H1 (cell line): ENCODE results near the gene C9. TPM values are rescaled to one million over a fixed set of nuclear protein-coding genes. Genes with fewer than 3 reads are reported as not detected.

Experiments used
- CTCF ChIA-PET: fragments of 300-600 bp; sonication (Branson Sonifier 250); formaldehyde crosslinking; loops from one replicate; lab custom pipeline; 2021; ENCODE audit not compliant: partially characterized antibody; lab: Charles Lee
- POLR2A ChIA-PET: fragments of 300-600 bp; sonication (Branson Sonifier 250); formaldehyde crosslinking; loops from one replicate; lab custom pipeline; 2021; ENCODE audit warnings: inconsistent platforms; ENCODE audit not compliant: partially characterized antibody; lab: Charles Lee
- DNase-seq, 2 experiments: peaks; one replicate each; pipeline versions ENCODE4 v3.0.0 to v3.0.0-alpha.2; 2010 to 2022; ENCODE audit warnings: low spot score in 2 of 2, low read depth in 1 of 2, mixed read lengths in 1 of 2
- FAIRE-seq: peaks from 2 replicates; lab custom pipeline; 2011; peaks lifted over from hg19 to GRCh38; lab: Jason Lieb, UNC
- H2AFZ ChIP-seq: 2 replicates; pipeline ENCODE4 v1.8.1; 2012; ENCODE audit warnings: low read length, inconsistent platforms
- H2AK5ac ChIP-seq: 2 replicates; pipeline ENCODE4 v1.6.1; 2013; ENCODE audit warnings: low read depth, low read length
- H2BK120ac ChIP-seq: replicated peaks from 2 replicates; pipeline ENCODE3; 2013; ENCODE audit warnings: low read depth, low read length, inconsistent platforms
- H2BK12ac ChIP-seq: 2 replicates; pipeline ENCODE4 v1.6.1; 2013; ENCODE audit warnings: low read depth, low read length
- H2BK15ac ChIP-seq: 2 replicates; pipeline ENCODE4 v1.6.1; 2013; ENCODE audit warnings: low read length
- H2BK20ac ChIP-seq: 2 replicates; pipeline ENCODE4 v1.6.1; 2013; ENCODE audit warnings: low read length
- H2BK5ac ChIP-seq: 2 replicates; pipeline ENCODE4 v1.6.1; 2013; ENCODE audit warnings: low read depth, low read length
- H3K14ac ChIP-seq: 2 replicates; pipeline ENCODE4 v1.6.1; 2013; ENCODE audit warnings: inconsistent platforms; ENCODE audit not compliant: insufficient read length
- H3K18ac ChIP-seq: 2 replicates; pipeline ENCODE4 v1.6.1; 2013; ENCODE audit warnings: low read length; ENCODE audit errors: extremely low read depth
- H3K23ac ChIP-seq: 2 replicates; pipeline ENCODE4 v1.6.1; 2013; ENCODE audit warnings: inconsistent platforms; ENCODE audit not compliant: insufficient read length
- H3K23me2 ChIP-seq: 2 replicates; pipeline ENCODE4 v1.6.1; 2013; ENCODE audit warnings: low read depth, low read length
- H3K27ac ChIP-seq: 2 replicates; pipeline ENCODE4 v1.6.1; 2011; ENCODE audit warnings: low read depth, low read length, inconsistent platforms
- H3K27me3 ChIP-seq, 4 experiments: replicated peaks in 1 of 4; 1 replicate in 1 of 4; 2 replicates in 3 of 4; pipeline versions ENCODE4 v1.6.1 to v1.8.1; 2011 to 2013; ENCODE audit warnings: low read length in 3 of 4, mild to moderate bottlenecking in 3 of 4, inconsistent platforms in 2 of 4, mixed read lengths in 2 of 4, moderate library complexity in 1 of 4; ENCODE audit not compliant: control insufficient read depth in 3 of 4, insufficient read depth in 3 of 4; ENCODE audit errors: extremely low read depth in 1 of 4
- H3K36me3 ChIP-seq, 4 experiments: 2 replicates each; pipeline versions ENCODE4 v1.6.1 to v1.8.1; 2011 to 2013; ENCODE audit warnings: mild to moderate bottlenecking in 4 of 4, low read length in 3 of 4, moderate library complexity in 2 of 4, control low read depth in 1 of 4, inconsistent platforms in 1 of 4; ENCODE audit not compliant: insufficient read depth in 4 of 4, control insufficient read depth in 2 of 4
- H3K4ac ChIP-seq: replicated peaks from 2 replicates; pipeline ENCODE3; 2013; ENCODE audit warnings: low read length, low read depth, mixed read lengths, inconsistent platforms; ENCODE audit not compliant: insufficient read length
- H3K4me1 ChIP-seq, 4 experiments: replicated peaks in 1 of 4; 1 replicate in 1 of 4; 2 replicates in 3 of 4; pipeline versions ENCODE4 v1.6.1 to v1.8.1; 2011 to 2013; ENCODE audit warnings: low read length in 3 of 4, inconsistent platforms in 2 of 4, mixed read lengths in 1 of 4; ENCODE audit not compliant: insufficient read depth in 4 of 4, control insufficient read depth in 3 of 4
- H3K4me2 ChIP-seq, 2 experiments: 2 replicates each; pipeline versions ENCODE4 v1.6.1 to v1.8.1; 2011 to 2013; ENCODE audit warnings: low read depth in 2 of 2, low read length in 2 of 2, control low read depth in 1 of 2, inconsistent platforms in 1 of 2, mild to moderate bottlenecking in 1 of 2; ENCODE audit not compliant: insufficient read depth in 1 of 2
- H3K4me3 ChIP-seq, 4 experiments: fragments of 200-600, 300-600 bp in 1 of 4; sonication (generic), shearing (Covaris generic), sonication (Bioruptor Twin) in 1 of 4; 2 replicates each; pipeline versions ENCODE4 v1.5.1 to v1.8.1; 2011 to 2016; ENCODE audit warnings: low read length in 4 of 4, low read depth in 3 of 4, control low read depth in 2 of 4, inconsistent platforms in 2 of 4, mild to moderate bottlenecking in 2 of 4, mixed read lengths in 1 of 4, moderate library complexity in 1 of 4; ENCODE audit not compliant: insufficient read depth in 2 of 4; ENCODE audit errors: extremely low read depth in 1 of 4
- H3K56ac ChIP-seq: replicated peaks from 2 replicates; pipeline ENCODE3; 2013; ENCODE audit warnings: low read depth, mild to moderate bottlenecking, mixed read lengths, low read length, inconsistent platforms; ENCODE audit not compliant: insufficient read length
- H3K79me1 ChIP-seq: 2 replicates; pipeline ENCODE4 v1.6.1; 2013; ENCODE audit warnings: low read depth, low read length, control low read depth
- H3K79me2 ChIP-seq, 2 experiments: 2 replicates each; pipeline versions ENCODE4 v1.6.1 to v1.8.1; 2012 to 2013; ENCODE audit warnings: low read length in 2 of 2, mild to moderate bottlenecking in 2 of 2, inconsistent platforms in 1 of 2; ENCODE audit not compliant: insufficient read depth in 2 of 2, control insufficient read depth in 1 of 2
- H3K9ac ChIP-seq, 4 experiments: replicated peaks in 1 of 4; 1 replicate in 1 of 4; 2 replicates in 3 of 4; pipeline versions ENCODE4 v1.6.1 to v1.8.1; 2011 to 2013; ENCODE audit warnings: low read depth in 3 of 4, low read length in 3 of 4, control low read depth in 2 of 4, mild to moderate bottlenecking in 2 of 4, moderate library complexity in 2 of 4, inconsistent platforms in 1 of 4; ENCODE audit errors: extremely low read depth in 1 of 4
- H3K9me3 ChIP-seq, 2 experiments: 2 replicates each; pipeline versions ENCODE4 v1.6.1 to v1.8.1; 2012 to 2013; ENCODE audit warnings: mild to moderate bottlenecking in 2 of 2, moderate library complexity in 2 of 2, control low read depth in 1 of 2, inconsistent platforms in 1 of 2, low read depth in 1 of 2, low read length in 1 of 2, mixed read lengths in 1 of 2; ENCODE audit not compliant: insufficient read depth in 2 of 2
- H4K20me1 ChIP-seq, 2 experiments: replicated peaks in 1 of 2; 2 replicates each; pipeline versions ENCODE3 to v1.8.1; 2011 to 2013; ENCODE audit warnings: inconsistent platforms in 2 of 2, low read length in 2 of 2, mild to moderate bottlenecking in 1 of 2; ENCODE audit not compliant: insufficient read depth in 2 of 2, control insufficient read depth in 1 of 2
- H4K5ac ChIP-seq: 2 replicates; pipeline ENCODE4 v1.6.1; 2013; ENCODE audit warnings: low read length, low read depth, mixed read lengths, inconsistent platforms; ENCODE audit not compliant: insufficient read length
- H4K8ac ChIP-seq: 2 replicates; pipeline ENCODE4 v1.8.0; 2013; ENCODE audit warnings: mild to moderate bottlenecking, moderate library complexity, low read length, inconsistent platforms; ENCODE audit not compliant: insufficient read depth; ENCODE audit errors: extremely low read depth
- H4K91ac ChIP-seq: replicated peaks from 2 replicates; pipeline ENCODE3; 2013; ENCODE audit warnings: low read length, mixed read lengths, inconsistent platforms; ENCODE audit not compliant: insufficient read length
- SIX5 ChIP-seq: IDR thresholded peaks from 2 replicates; pipeline ENCODE4 v1.6.1; 2011; ENCODE audit warnings: mild to moderate bottlenecking, low read depth, low read length
- TEAD4 ChIP-seq: IDR thresholded peaks from 2 replicates; pipeline ENCODE4 v1.6.1; 2012; ENCODE audit warnings: low read depth, low read length, inconsistent platforms, mixed read lengths
- WGBS, 2 experiments: shearing (Covaris generic) in 1 of 2; methylation state at CpG; one replicate each; pipeline versions ENCODE4 v1.1.6 to v1.1.7; 2013 to 2015; ENCODE audit warnings: low lambda C conversion rate in 2 of 2, mixed read lengths in 2 of 2, inconsistent platforms in 1 of 2, low coverage in 1 of 2, missing lambda C conversion rate in 1 of 2; ENCODE audit not compliant: insufficient replicate concordance in 2 of 2, insufficient coverage in 1 of 2, insufficient read length in 1 of 2; ENCODE audit errors: extremely low coverage in 1 of 2, missing lambda C conversion rate in 1 of 2; 5-methylcytosine and 5-hydroxymethylcytosine counted together
- polyA plus RNA-seq, 7 experiments: library from polyadenylated mRNA; depleted of rRNA in 3 of 7; stranded (reverse) in 5 of 7; unstranded in 2 of 7; fragments of >200 nt in 5 of 7; fragments of 200-250 nt in 2 of 7; gene quantifications; 1 replicate in 5 of 7; 2 replicates in 1 of 7; 4 replicates in 1 of 7; pipeline versions ENCODE4 v1.2.1 to v1.2.3, GENCODE V29; 2011 to 2013; ENCODE audit warnings: missing spikeins in 2 of 7, mixed read lengths in 2 of 7
- total RNA-seq: library from RNA; stranded (reverse); fragmentation: NEBNext Ultra II Directional; extraction: Animal tissue kit (Norgen Biotek cat#: 25700); gene quantifications from 2 replicates; pipeline ENCODE4 v1.2.1, GENCODE V29; 2021

Gene C9
- total and polyA plus RNA-seq, 2 of the 8 experiments (the other 6 are each of a cell fraction or from before 2014, with no cell fraction given) = not detected

GRCh38 chr5:39274398-39275085, 89.8 kb downstream of the C9 start:
- Histone ChIP-seq H3K27me3 (no peaks in the 10 kb centered on the region), H4K20me1 (no peaks in the 10 kb centered on the region), H3K79me2 (no peaks in the 10 kb centered on the region), H3K79me1 (no peaks in the 10 kb centered on the region), H2BK15ac (no peak overlapping the region), H2AK5ac (no peak overlapping the region), H2BK5ac (no peak overlapping the region), H3K56ac (no peak overlapping the region), H3K9ac (no peak overlapping the region), H2AFZ (no peak overlapping the region), H2BK20ac (no peak overlapping the region), H3K4ac (no peak overlapping the region), H3K27ac (no peak overlapping the region), H3K23me2 (no peaks in the 10 kb centered on the region), H3K9me3 (no peaks in the 10 kb centered on the region), H3K4me3 (no peak overlapping the region), H4K8ac (no peak overlapping the region), H3K36me3 (no peaks in the 10 kb centered on the region), H3K18ac (no peak overlapping the region), H3K14ac (no peak overlapping the region), H4K91ac (no peak overlapping the region), H3K4me2 (no peak overlapping the region), H3K4me1 (no peaks in the 10 kb centered on the region), H2BK120ac (no peak overlapping the region), H3K23ac (no peak overlapping the region), H4K5ac (no peak overlapping the region), H2BK12ac (no peak overlapping the region)
- ChIA-PET POLR2A (no interaction called here), CTCF (interaction anchor here (0.9 to 1.3 kb wide), 2 partner anchors 13 to 57 kb away, joined by 3 to 5 read pairs; no protein-coding TSS in a partner anchor)
- FAIRE-seq (no peak), DNase-seq (no peak)
- 87% methylated on average over 2 of the region's 2 CpGs; no CpG with 5 or more reads in 1 of the 2 experiments for WGBS, 2 experiments
- TF ChIP-seq TEAD4 (no peak), SIX5 (no peak)
